ENCODE results near the gene CDH23. TPM values are rescaled to one million over a fixed set of nuclear protein-coding genes. Genes with fewer than 3 reads are reported as not detected.

Gene CDH23
- total RNA-seq, 1 experiment from 2014 or later, result 0.06 TPM

DNA sequence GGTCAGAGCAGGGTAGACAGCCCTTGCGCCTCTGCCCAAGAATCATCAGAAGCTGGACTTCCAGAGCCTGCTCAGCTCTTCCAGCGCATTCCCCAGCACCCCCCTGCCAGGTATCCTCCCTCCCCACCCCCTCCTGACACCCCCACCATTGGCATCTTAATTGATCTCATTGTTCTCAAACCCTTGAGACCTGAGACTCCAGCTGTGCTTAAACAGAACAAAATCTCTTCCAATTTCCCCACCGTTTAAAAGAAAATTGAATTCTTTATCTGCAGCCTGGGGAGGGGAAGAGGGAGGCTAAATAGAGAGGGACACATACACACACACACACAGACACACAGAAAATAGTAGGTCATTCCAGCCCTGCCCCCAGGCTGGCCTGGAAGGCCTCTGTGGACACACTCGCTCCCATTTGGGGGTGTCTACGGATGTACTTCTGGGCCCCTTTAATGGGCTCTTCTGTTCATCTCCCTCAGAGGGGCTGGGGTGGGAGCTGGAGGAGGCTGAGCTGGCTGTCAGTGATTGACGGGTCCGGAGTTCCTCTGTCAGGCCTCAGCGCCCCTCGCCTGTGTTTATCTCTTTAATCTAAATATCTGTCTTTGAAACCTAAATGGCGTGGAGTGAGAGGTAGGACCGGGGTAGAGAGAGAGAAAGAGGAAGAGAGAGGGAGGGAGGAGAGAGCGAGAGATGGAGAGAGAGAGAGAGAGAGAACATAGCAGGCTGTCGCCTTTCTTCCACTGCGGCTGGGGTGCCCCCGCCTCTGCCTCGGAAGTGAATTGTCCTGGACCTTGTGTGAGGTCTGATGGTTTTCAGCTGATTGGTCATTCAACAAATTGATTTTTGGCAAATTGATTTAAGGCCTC, 261.1 kb downstream of the CDH23 start:
- no peak for DNase-seq (ENCODE audit: low read depth)

DNA sequence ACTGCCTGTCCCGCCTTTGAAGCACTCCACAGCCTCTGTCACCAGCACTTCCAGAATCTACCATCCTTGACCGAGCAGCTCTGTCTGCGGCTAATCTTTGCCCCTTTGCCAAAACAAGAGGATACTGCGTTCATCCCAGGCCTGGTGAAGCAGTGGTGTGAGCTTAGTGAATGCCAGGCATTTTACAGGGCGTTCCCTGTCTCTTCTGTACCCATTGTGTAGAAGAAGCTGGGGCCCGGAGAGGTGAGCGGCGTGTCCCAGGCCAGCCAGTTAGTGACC, 261.7 kb downstream of the CDH23 start:
- DNase-seq (ENCODE audit: low read depth), result no peak

DNA sequence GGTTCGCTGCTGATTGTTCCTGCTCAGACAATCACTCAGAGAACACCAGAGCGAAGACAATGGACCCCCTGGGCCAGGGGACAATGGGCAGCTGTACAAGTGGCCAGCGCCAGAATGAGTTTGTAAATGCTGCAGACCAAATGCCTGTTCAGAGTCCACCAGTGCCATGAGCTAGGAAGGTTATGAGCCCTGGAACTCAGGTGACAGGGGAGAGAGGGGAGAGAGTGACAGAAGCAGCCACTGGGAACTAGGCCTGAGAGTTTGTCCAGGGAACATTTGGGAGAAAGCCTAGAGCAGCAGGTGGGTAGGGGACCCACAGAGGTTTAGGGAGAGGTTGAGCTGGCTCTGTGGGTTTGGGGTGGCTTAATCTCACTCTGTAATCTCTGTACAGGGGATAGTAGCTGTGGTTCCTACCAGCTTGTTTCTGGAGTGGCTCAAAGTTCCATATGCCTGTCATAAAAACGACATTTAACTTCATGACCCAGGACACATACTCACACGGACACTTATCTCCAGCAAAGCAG, 262.5 kb downstream of the CDH23 start:
- no peak for DNase-seq (ENCODE audit: low read depth)

DNA sequence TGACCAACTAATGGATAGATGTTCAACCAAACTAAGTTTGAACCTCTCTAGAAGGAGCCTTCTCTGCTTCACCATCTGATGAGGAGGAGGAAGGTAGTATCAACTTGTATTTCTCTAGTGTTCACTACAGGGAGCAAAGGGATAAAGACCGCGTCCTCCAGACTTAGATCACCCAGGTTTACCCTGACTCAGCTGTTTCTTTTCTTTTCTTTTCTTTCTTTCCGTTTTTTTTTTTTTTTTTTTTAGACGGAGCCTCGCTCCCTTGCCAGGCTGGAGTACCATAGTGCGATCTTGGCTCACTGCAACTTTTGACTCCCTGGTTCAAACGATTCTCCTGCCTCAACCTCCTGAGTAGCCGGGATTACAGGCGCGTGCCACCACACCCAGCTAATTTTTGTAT, 263.0 kb downstream of the CDH23 start:
- no peak for DNase-seq (ENCODE audit: low read depth)

DNA sequence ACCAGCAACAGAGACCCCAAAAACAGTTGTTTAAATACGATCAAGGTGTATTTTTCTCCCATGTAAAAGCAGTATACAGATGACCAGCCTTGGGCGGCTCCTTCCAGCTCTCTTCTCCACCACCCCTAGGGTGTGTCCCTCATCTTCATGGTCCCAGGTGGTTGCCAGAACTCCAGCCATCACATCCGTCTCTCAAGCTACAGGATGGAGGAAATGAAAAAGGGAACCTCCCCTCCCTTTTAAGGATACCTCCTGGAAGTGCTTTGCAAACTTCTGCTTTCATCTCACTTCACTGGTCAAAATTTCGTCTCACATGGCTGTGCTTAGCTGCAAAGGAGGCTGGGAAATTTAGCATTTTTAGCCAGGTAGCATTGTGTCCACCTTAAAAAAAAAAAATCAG, 263.6 kb downstream of the CDH23 start:
- no peak for DNase-seq (ENCODE audit: low read depth)

DNA sequence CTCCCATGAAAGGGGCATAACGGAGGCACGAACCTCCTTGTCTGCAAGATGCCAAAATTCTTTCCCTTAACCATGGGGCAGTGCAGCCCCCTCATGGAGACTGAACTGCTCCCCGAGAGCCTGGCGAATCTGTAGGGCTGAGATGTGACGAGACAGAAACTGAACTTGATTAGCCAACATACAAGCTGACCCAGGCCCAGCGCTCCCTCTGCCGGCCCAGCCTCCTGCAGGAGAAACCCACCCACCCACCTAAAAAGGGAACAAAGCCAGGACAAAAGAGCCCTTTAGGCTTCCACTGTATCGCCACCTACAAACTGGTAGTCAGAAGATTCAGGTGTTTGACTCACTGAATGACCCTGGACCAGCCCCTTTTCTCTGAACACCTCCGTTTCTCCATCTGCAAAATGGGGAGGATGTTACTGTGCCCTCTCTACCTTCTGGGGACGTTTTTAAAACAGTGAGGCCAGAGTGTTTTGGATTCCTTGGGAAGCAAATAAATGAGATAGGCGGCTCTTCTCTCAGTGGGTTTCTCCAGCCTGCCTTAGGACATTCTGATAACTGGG, 264.4 kb downstream of the CDH23 start:
- DNase-seq (ENCODE audit: low read depth), result no peak

DNA sequence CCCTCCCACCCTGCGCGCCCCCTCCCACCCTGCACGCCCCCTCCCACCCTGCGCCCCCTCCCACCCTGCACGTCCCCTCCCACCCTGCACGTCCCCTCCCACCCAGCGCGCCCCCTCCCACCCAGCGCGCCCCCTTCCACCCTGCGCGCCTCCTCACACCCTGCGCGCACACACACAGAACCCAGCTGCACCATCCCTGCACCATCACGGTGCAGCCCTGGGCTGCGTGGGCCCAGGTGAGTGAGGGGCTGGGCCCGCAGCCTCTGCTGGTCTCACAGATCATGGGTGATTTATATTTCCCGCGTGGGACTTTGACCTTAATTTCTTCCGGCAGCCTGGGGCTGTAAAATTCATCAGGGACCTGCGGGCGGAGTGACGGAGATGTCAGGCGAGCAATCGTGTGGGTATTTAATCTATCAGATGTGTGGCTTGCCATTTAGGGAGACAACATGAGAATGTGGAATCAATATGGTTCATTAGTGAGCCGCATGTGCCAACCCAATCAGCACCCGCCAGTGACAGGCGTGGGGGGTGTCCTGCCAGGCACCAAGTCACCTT, 265.1 kb downstream of the CDH23 start:
- DNase-seq (ENCODE audit: low read depth), result no peak

DNA sequence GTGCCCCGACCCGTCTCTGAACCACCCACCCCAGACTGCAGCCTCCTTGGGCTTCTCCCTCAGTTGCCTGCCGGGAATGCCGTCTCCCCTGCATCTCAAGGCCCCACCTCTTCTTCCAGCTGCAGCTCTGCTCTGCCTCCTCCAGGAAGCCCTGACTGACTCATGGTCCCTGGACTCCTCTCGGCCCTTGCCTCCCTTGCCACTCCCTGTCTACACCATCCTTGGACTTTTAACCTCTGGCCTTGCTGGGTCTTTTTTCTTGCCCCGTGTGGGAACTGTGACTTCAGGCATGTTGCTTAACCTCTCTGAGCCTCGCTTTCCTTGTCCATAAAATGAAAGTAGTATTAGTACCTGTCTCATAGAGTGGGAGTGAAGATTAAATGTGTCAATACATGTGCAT, 266.6 kb downstream of the CDH23 start:
- no peak for DNase-seq (ENCODE audit: low read depth)

DNA sequence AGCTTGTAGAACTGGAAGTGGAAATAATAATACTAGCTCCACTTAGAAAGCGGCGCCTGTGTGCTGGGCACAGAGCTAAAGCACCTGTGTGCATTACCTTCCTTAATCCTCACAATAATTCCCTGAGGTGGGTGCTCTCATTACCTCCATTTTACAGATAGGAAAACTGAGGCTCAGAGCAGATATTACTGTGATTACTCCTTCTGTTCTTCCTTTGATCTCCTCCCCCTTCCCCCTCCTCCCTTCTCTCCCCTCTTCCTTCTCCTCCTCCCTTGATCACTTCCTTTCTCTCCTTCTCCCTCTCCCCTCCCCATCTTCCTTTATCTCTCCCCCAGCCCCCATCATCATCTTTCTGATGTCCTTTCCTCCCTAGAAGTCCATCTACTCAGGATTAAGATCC, 267.9 kb downstream of the CDH23 start:
- no peak for DNase-seq (ENCODE audit: low read depth)

DNA sequence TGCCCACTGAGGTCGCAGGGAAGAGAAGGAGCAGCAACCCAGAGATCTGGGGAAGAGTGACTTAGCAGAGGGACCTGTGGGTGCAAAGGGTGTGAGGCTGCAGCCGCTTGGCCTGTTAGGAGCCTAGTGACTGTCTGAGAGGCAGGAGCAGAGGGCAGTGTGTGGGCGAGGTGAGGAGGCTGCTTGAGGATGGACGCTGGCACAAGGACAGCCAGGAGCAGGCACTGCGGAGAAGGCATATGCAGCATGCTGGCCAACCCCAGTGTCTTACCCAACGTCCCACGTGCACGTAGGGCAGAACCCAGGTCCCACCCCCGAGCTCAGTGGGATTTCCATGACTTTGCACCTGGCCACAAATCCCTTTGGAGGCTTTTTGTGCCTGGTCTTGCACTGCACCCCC, 268.7 kb downstream of the CDH23 start:
- DNase-seq (ENCODE audit: low read depth), result no peak

DNA sequence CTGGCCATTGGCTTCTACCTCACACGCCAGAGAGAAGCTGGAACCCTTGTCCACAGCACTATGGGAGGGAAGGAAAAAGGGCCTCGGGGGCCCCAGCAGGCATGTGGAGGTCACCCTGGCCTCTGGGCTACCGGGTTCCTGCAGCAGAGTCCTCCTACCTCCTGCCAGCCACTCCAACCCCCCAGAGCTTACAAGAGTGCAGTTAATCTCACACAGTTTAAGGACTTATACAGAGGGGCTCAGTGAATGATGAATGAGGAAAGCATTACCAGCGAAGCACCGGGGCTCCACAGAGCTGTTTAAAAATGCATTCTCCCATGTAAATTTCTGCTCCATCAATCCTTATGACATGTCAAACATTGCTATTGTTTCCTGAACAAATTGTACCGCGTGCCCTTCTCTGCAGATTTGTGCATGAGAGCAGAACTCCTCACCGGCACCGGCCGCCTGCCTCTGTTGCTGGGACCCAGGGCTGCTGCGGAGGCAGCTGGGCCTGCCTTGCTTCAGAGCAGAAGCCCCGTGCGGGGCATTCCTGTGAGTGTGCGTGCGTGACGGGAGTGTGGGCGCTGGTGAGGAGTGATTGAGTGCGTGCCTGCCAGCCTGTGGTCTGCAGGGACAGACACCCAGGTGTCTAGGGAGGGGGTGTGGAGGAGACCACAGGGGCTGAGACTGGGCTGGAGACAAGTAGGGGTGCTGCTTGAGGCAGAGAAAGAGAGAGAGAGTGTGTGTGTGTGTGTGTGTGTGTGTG, 270.1 kb downstream of the CDH23 start:
- no peak for DNase-seq (ENCODE audit: low read depth)

DNA sequence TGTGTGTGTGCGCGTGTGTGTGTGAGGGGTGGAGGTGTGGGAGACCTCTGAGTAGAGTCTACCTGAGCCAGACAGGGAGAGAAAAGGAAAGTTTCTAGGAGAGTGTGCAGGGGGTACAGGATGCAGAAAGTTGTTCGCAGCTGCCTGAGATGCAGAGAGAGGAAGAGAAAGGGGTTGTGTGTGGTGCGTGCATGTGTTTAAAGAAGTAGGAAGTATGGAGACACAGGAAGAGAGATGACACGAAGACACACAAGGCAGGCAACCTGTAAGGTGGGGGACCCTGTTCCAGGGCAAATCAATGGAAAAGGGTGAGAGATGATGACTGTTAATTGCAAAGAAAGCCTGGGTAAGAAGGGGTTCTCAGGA, 270.6 kb downstream of the CDH23 start:
- DNase-seq (ENCODE audit: low read depth), result no peak

DNA sequence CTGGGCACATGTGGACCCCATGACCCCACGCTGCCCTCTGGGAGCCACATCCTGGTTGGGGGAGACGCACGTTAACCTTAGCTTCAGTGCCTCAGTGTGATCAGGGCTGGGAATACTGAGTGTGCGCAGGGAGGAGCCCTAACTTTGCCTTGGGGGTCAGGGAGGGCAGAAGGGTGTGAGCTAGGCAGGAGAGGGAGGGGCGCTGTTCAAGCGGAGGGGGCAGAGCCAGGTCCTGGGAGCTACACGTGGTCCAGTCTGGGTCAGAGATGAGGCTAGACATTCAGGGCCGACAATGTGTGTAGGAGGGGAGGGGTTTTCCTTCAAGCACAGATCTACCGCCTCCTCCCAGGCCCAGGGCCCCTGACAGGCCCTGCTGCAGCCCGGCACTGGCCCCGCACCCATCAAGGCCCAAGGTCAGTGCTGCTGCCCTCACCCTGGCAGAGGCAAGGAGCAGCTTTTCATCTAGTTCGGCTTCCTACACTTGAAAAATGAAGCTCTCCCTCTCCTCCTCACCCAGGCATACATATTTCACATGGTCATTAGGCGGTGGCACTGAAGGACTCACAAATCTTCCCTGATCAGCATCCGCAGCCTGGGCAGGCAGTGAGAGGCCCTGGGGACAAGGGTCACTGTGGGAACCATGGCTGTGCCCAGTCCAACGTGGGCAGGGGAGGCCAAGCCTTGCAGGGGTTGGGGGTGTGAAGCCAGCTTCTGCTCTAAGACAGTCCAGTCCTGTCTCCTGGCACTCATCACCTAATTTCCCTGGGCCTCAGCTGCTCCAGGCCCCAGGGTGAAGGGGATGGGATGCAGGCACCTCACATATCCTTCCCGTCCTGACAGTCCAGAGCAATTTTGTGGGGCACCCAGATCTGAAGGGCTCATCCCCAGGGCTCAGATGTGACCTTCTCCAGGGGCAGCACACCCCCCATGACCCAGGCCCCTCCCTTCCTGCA, 275.6 kb downstream of the CDH23 start:
- no peak for DNase-seq (ENCODE audit: low read depth)

DNA sequence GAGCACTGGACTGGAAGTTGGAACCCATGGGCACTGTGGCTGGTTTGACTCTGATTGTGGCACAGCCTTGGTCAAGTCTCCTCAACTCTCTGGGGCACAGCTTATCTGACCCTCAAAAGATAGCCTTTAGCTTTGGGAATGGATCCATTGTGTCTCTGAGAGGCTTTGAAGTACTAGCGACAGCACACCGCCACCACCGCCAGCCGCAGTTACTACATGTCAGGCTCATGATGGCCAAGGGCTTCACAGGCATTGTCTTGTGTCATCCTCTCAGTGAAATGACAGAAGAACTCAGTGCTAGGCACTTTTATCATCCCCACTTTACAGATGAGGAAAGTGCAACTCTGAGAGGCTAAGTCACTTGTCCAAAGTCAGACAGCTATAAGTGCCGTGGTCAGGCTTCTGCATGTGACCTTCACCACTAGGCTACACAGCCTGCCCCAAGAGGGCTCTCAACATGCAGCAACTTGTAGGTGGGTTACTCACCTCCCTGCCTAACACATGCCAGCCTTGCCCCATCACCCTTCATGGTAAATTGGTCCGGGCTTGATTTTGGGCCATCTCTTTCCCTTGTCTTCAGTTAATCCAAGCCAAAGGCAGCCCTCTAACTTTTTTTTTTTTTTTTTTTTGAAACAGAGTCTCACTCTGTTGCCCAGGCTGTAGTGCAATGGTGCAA, 278.7 kb downstream of the CDH23 start:
- DNase-seq (ENCODE audit: low read depth), result no peak

DNA sequence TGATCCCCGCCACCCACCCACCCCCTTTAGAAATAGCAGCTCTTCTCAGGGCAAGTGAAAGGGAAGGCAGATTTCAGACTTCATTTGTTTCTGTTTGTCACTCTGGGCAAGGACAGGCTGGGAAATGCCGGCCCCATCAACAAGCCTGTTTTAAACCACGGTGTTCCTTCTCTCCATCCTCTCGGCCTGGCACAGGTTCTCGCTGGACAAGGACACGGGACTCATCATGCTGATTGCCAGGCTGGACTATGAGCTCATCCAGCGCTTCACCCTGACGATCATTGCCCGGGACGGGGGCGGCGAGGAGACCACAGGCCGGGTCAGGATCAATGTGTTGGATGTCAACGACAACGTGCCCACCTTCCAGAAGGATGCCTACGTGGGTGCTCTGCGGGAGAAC, 280.5 kb downstream of the CDH23 start:
- no peak for DNase-seq (ENCODE audit: low read depth)

DNA sequence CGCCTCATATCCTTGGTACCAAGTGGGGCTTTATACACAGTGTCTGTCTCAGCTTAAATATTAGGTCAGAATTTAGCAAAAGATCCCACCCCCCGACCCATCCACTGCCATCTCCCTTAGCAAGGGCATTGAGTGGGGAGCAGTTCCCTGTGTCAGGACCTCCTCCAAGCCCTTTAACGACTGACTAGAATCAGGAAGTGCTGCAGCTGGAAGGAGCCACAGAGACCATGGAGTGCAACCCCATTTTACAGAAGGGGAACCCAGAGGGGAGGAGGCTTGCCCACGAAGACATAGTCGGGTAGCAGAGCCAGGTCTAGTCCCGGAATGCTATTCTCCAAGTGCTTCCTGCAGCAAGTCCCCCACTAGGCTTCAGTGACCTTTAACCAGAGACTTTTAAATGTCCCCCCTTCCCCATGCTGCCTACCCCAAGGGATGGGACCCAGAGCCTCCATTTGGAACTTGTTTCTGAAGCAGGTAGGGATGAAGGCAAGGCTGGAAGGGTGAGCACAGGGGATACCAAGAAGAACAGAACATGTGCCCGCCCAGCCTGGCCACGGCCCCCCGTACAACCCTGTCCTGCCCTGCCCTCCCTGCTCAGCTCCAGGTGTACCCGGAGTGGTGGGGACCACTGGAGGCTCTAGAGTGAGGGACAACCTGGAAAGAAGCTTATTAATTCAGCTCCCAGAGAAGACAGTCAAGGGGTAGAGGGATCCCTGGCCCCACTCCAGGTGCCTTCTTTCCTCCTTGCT, 281.5 kb downstream of the CDH23 start:
- no peak for DNase-seq (ENCODE audit: low read depth)

DNA sequence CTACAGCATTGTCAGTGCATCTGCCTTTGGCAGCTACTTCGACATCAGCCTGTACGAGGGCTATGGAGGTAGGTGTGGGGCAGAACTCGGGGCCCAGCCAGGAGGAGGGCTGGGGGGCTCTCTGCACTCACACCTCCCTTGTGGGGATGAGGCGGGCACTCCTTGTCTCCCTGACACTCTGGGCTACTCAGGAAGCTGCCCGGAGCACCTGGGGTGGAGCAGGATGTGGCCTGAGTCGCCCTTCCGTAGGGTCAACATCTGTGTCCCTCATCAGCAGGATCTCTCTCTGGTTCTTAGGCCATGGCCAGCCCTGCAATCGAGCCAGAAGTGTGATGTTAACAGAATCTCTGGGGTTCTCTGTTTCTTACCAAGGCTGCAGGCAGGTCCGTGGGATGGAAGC, 282.7 kb downstream of the CDH23 start:
- DNase-seq (ENCODE audit: low read depth), result no peak

DNA sequence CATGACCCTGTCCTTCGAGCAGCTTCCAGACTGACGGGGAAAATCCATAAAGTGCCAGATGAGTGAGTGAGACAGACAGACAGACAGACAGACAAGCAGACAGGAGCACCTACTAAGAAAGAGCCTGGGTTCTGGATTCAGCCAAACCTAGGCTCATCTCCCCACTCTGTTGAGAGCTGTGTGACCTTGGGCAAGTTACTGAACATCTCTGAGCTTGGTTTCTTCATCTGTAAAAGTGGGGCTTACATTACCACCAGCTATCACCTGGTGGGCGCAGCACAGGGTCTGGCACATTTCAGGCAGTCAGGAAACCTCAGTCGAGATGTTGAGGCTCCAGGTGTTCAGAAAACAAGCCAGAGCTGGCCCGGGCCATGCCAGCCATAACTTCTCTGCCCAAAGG, 285.3 kb downstream of the CDH23 start:
- no peak for DNase-seq (ENCODE audit: low read depth)

DNA sequence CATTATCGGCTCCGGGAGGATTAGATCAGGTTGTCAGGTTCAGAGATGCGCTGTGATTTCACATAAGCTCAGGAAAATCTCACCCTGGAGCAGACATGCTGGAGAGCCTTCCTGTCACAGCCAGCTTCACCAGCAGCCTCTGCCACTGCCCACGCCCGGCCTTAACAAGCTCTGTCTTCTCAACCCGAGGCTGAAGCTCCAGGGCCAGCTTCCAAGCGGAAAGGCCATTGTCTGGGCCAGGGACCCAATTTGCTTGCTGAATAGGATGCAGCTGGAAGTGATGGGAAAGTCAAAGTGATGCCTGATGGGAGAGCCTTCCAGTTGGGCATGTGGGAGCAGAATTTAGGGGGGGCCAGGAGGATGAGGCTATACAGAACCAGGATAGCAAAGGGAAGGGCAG, 286.6 kb downstream of the CDH23 start:
- DNase-seq (ENCODE audit: low read depth), result no peak
